ENCODE data around the gene HS6ST2. TPM values are rescaled to one million over a fixed set of nuclear protein-coding genes. Genes with fewer than 3 reads are reported as not detected.

Gene HS6ST2
- polyA plus RNA-seq, 1 of the 3 experiments (the other 2 are of a cell fraction) = 0.05 TPM

- peak overlapping the region in 1 of 2 experiments; percentile 48; a peak in 2 of 4 replicates for H3K4me3 ChIP-seq (ENCODE audit: low read depth in 2 of 2, low read length in 1 of 2)
These were observed 978 bp downstream of the HS6ST2 start for GRCh38 chrX:132957211-132958090.

GRCh38 chrX:132956421-132957210, 1.8 kb downstream of the HS6ST2 start:
- ChIA-PET POLR2A (interaction anchor here (1.1 to 2.1 kb wide), 3 partner anchors 10 to 26 kb away, joined by 3 to 6 read pairs (median 4); no protein-coding TSS in a partner anchor), CTCF (interaction anchor here (0.9 to 1.6 kb wide), 7 partner anchors 10 to 1115 kb away, joined by 3 to 10 read pairs (median 4); no protein-coding TSS in a partner anchor)
- H2AFZ ChIP-seq (ENCODE audit: low read depth) = no peak overlapping the region
- no peaks in the 10 kb centered on the region for H3K9me2 ChIP-seq
- WGBS (ENCODE audit: low lambda C conversion rate) = 62% methylated on average over 5 of the region's 83 CpGs
- no peaks in the 10 kb centered on the region for H3F3A ChIP-seq (replicated peaks; ENCODE audit: insufficient read depth)
- no peaks in the 10 kb centered on the region for H3K36me3 ChIP-seq (replicated peaks in 1 of 2; ENCODE audit: control insufficient read depth in 1 of 2, insufficient read depth in 2 of 2, low read length in 1 of 2)
- H3K27me3 ChIP-seq (ENCODE audit: insufficient read depth) = peaks cover 41% of the 10 kb centered on the region
- no peak overlapping the region for H3K4me2 ChIP-seq
- DNase-seq = peak; percentile 59
- H4K20me1 ChIP-seq (ENCODE audit: insufficient read depth) = no peaks in the 10 kb centered on the region
- H3K9ac ChIP-seq = no peak overlapping the region
- no peaks in the 10 kb centered on the region for H3K79me2 ChIP-seq (ENCODE audit: insufficient read depth)
- no peak for TF ChIP-seq CHD2 (IDR thresholded peaks at IDR 0.05; ENCODE audit: low read length, partially characterized antibody)
- TF ChIP-seq RAD21 (IDR thresholded peaks at IDR 0.05; ENCODE audit: low read length) = peak; percentile 5; the same call in 1 of the 2 replicates
- TF ChIP-seq TEAD4 (IDR thresholded peaks at IDR 0.05; ENCODE audit: borderline replicate concordance, insufficient read depth) = no peak
- H3K4me1 ChIP-seq (ENCODE audit: control insufficient read depth in 1 of 2, insufficient read depth in 2 of 2, low read depth in 1 of 2, low read length in 1 of 2) = peaks cover 0 to 18% of the 10 kb centered on the region in 2 experiments; a peak in 1 of 4 replicates
- H3K27ac ChIP-seq (ENCODE audit: low read depth in 2 of 2, low read length in 1 of 2) = peak overlapping the region in 1 of 2 experiments; percentile 53; a peak in 1 of 4 replicates
- H3K4me3 ChIP-seq (ENCODE audit: low read depth in 2 of 2, low read length in 1 of 2) = peak overlapping the region in 1 of 2 experiments; percentile 48; a peak in 2 of 4 replicates
- H3K9me3 ChIP-seq = no peaks in the 10 kb centered on the region

More at GRCh38 chrX:132957211-132958090, 978 bp downstream of the HS6ST2 start:
- no peaks in the 10 kb centered on the region for H3K9me2 ChIP-seq
- peaks cover 0 to 18% of the 10 kb centered on the region in 2 experiments; a peak in 1 of 4 replicates for H3K4me1 ChIP-seq (ENCODE audit: control insufficient read depth in 1 of 2, insufficient read depth in 2 of 2, low read depth in 1 of 2, low read length in 1 of 2)
- H3K79me2 ChIP-seq (ENCODE audit: insufficient read depth) = no peaks in the 10 kb centered on the region
- no peaks in the 10 kb centered on the region for H3K9me3 ChIP-seq
- H4K20me1 ChIP-seq (ENCODE audit: insufficient read depth) = no peaks in the 10 kb centered on the region
- H2AFZ ChIP-seq (ENCODE audit: low read depth) = no peak overlapping the region
- H3K27me3 ChIP-seq (ENCODE audit: insufficient read depth) = peaks cover 41% of the 10 kb centered on the region
- H3F3A ChIP-seq (replicated peaks; ENCODE audit: insufficient read depth) = no peaks in the 10 kb centered on the region
- peak; percentile 76 for DNase-seq
- CTCF ChIA-PET = interaction anchor here (1.0 to 1.7 kb wide), 6 partner anchors 10 to 210 kb away, joined by 3 to 7 read pairs (median 4); no protein-coding TSS in a partner anchor
- TF ChIP-seq EZH2phosphoT487 (IDR thresholded peaks at IDR 0.05; ENCODE audit: borderline replicate concordance, low read depth) (no peak), NRF1 (IDR thresholded peaks at IDR 0.05; ENCODE audit: low read depth, low read length) (no peak), RFX5 (IDR thresholded peaks at IDR 0.05; ENCODE audit: low read length) (no peak), MEF2A (IDR thresholded peaks at IDR 0.05; ENCODE audit: borderline replicate concordance, low read depth) (no peak)
- POLR2A ChIA-PET = interaction anchor here (0.6 to 2.1 kb wide), 4 partner anchors 9 to 86 kb away, joined by 3 to 6 read pairs (median 4); no protein-coding TSS in a partner anchor
- WGBS (ENCODE audit: low lambda C conversion rate) = 19% methylated on average over 51 of the region's 87 CpGs
- H3K27ac ChIP-seq (ENCODE audit: low read depth in 2 of 2, low read length in 1 of 2) = peak overlapping the region in 1 of 2 experiments; percentile 56; a peak in 1 of 4 replicates
- no peak overlapping the region for H3K4me2 ChIP-seq
- no peaks in the 10 kb centered on the region for H3K36me3 ChIP-seq (replicated peaks in 1 of 2; ENCODE audit: control insufficient read depth in 1 of 2, insufficient read depth in 2 of 2, low read length in 1 of 2)
- H3K9ac ChIP-seq = no peak overlapping the region

Measured in SK-N-SH (cell line).